ENCODE results near the gene SKAP2. TPM values are rescaled to one million over a fixed set of nuclear protein-coding genes. Genes with fewer than 3 reads are reported as not detected.

SKAP2 gene, protein sequence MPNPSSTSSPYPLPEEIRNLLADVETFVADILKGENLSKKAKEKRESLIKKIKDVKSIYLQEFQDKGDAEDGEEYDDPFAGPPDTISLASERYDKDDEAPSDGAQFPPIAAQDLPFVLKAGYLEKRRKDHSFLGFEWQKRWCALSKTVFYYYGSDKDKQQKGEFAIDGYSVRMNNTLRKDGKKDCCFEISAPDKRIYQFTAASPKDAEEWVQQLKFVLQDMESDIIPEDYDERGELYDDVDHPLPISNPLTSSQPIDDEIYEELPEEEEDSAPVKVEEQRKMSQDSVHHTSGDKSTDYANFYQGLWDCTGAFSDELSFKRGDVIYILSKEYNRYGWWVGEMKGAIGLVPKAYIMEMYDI
- 10 to 100 TPM; 19.3 to 25.2 (median 21.4) TPM for total RNA-seq

DNA sequence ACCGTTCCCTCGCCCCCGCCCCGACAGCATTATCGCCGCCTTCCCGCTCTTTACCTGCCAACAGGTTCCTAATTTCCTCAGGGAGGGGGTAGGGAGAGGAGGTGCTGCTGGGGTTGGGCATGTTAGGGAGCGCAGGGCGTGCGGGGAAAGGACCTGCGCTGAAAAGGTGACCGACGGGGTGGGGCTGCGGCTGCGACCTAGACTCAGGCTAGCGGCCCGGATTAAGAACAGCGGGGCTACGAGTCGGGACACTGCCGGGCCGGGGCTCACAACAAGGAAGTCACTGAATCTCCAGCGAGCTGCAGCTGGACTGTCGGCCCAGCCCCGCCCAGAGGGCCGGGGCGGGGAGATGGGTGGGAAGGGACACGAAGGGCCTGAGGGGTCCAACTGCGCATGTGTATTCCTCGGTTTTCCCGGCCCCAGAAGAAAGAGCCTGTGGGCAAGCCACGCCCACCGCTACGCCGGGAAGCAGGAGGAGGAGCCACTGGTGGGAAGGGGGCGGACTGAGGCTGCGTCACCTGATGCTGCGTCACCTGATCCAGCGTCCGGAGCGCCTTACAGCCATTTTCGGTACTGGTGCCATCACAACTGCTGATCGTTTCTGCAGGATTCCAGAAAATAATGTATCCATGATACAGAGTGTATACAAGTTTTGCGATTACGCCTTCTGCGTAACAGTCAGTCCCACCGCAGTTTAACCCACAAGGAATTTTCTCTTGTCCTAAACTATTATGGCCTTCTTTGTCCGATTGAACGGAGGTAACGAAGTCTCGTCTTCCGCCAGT, at the start of gene SKAP2:
Gene SKAP2 (minus strand): TSS at position 282 of the 785 bp plus-strand sequence. CDS start 161 bp downstream, at position 121.
- H3K27me3 ChIP-seq: peaks cover 0 to 36% (median 2%) of the 10 kb centered on the region in 4 donors
- intact Hi-C loops (cut with DNase I): loop anchor here (5.0 kb wide), 1 partner anchor 233 kb away; the partner anchor contains the start of gene HOXA1
- peak within 1 kb of the TSS; percentile 59 to 85 (median 77) for H3K4me3 ChIP-seq
- no peaks in the 10 kb centered on the region for H3K36me3 ChIP-seq
- 0% methylated on average over 25 to 40 of the region's 52 CpGs for WGBS, 2 donors
- TF ChIP-seq POLR2A (IDR thresholded peaks at IDR 0.05) (peak in 3 of 4 donors; percentile 73 to 95 (median 94)), CTCF (IDR thresholded peaks at IDR 0.05) (no peak)
- peak within 1 kb of the TSS; percentile 96 to 99 (median 97) for H3K27ac ChIP-seq
- DNase-seq: peak; percentile 91
- peaks cover 0 to 52% (median 0%) of the 10 kb centered on the region in 3 donors for H3K4me1 ChIP-seq
- H3K9me3 ChIP-seq: no peaks in the 10 kb centered on the region

- intact Hi-C loops (cut with DNase I): no loop called here
- no peak overlapping the region for H3K4me3 ChIP-seq
- H3K27me3 ChIP-seq: no peaks in the 10 kb centered on the region
- H3K4me1 ChIP-seq: no peaks in the 10 kb centered on the region
- WGBS, 2 donors: 48 to 90% methylated on average over 1 of the region's 1 CpG
- no peak for TF ChIP-seq POLR2A (IDR thresholded peaks at IDR 0.05)
- no peak for TF ChIP-seq CTCF (IDR thresholded peaks at IDR 0.05)
- H3K9me3 ChIP-seq: no peaks in the 10 kb centered on the region
- no peak for DNase-seq
- H3K27ac ChIP-seq: no peak overlapping the region
- no peaks in the 10 kb centered on the region for H3K36me3 ChIP-seq
These were observed 48.6 kb upstream of the SKAP2 start for GRCh38 chr7:26912933-26913536.

- no peak overlapping the region for H3K27ac ChIP-seq
- H3K4me1 ChIP-seq: no peaks in the 10 kb centered on the region
- H3K27me3 ChIP-seq: no peaks in the 10 kb centered on the region
- H3K36me3 ChIP-seq: no peaks in the 10 kb centered on the region
- H3K9me3 ChIP-seq: no peaks in the 10 kb centered on the region
- intact Hi-C loops (cut with DNase I): no loop called here
- no peak for DNase-seq
- no peak overlapping the region for H3K4me3 ChIP-seq
- no peak for TF ChIP-seq CTCF (IDR thresholded peaks at IDR 0.05)
- TF ChIP-seq POLR2A (IDR thresholded peaks at IDR 0.05): no peak
These were observed 47.9 kb upstream of the SKAP2 start for GRCh38 chr7:26912338-26912737.

DNA sequence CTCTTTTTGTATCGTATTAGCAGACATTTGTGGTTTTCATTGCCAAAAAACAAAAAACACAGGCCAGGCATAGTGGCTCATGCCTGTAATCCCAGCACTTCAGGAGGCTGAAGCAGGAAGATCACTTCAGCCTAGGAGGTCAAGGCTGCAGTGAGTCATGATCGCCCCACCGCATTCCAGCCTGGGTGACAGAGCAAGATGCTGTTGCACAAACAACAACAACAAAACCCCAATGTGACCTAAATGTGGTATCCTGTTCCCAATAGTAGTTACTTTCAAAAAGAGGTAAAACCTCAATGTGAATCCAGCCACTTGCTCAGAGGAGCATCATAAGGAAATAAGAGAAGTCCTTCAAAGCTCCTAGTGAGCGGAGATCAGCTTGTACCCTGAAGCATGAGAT, 45.8 kb upstream of the SKAP2 start:
- Histone ChIP-seq H3K36me3 (no peaks in the 10 kb centered on the region), H3K27me3 (no peaks in the 10 kb centered on the region), H3K4me3 (no peak overlapping the region), H3K4me1 (no peaks in the 10 kb centered on the region), H3K9me3 (no peaks in the 10 kb centered on the region), H3K27ac (no peak overlapping the region)
- WGBS, 2 donors: 77 to 79% methylated on average over 4 of the region's 4 CpGs
- TF ChIP-seq CTCF (IDR thresholded peaks at IDR 0.05) (no peak), POLR2A (IDR thresholded peaks at IDR 0.05) (no peak)
- no peak for DNase-seq
- intact Hi-C loops (cut with DNase I): no loop called here

GRCh38 chr7:26900251-26900650, 35.9 kb upstream of the SKAP2 start:
- H3K27ac ChIP-seq: no peak overlapping the region
- H3K4me3 ChIP-seq: no peak overlapping the region
- intact Hi-C loops (cut with DNase I): no loop called here
- DNase-seq: no peak
- H3K9me3 ChIP-seq: no peaks in the 10 kb centered on the region
- H3K36me3 ChIP-seq: no peaks in the 10 kb centered on the region
- TF ChIP-seq CTCF (IDR thresholded peaks at IDR 0.05) (no peak), POLR2A (IDR thresholded peaks at IDR 0.05) (no peak)
- peaks cover 0 to 3% (median 0%) of the 10 kb centered on the region in 4 donors for H3K27me3 ChIP-seq
- no peaks in the 10 kb centered on the region for H3K4me1 ChIP-seq
